Measurements from ENCODE around the gene ETV7. TPM values are rescaled to one million over a fixed set of nuclear protein-coding genes. Genes with fewer than 3 reads are reported as not detected.

The ETV7 gene
- total and polyA plus RNA-seq, 7 donors = 0.36 to 11.6 (median 2.9) TPM; not detected in 1

GRCh38 chr6:36323062-36323461 lies 64.4 kb downstream of the ETV7 start:
- TF ChIP-seq CTCF (IDR thresholded peaks at IDR 0.05) = no peak
- TF ChIP-seq POLR2A (IDR thresholded peaks at IDR 0.05) = no peak
- no peak for TF ChIP-seq POLR2AphosphoS5 (IDR thresholded peaks at IDR 0.05)
- TF ChIP-seq EP300 (IDR thresholded peaks at IDR 0.05) = no peak
- Histone ChIP-seq H3K9me3 (no peaks in the 10 kb centered on the region), H3K27me3 (no peaks in the 10 kb centered on the region), H3K4me3 (no peak overlapping the region), H3K4me1 (no peaks in the 10 kb centered on the region), H3K36me3 (no peaks in the 10 kb centered on the region), H3K27ac (no peak overlapping the region)
- no peak for DNase-seq
- intact Hi-C loops (cut with DNase I) = no loop called here
- 83 to 89% methylated on average over 8 of the region's 8 CpGs for WGBS, 2 donors

GRCh38 chr6:36322591-36322990 lies 64.9 kb downstream of the ETV7 start:
- TF ChIP-seq CTCF (IDR thresholded peaks at IDR 0.05) (no peak), POLR2AphosphoS5 (IDR thresholded peaks at IDR 0.05) (no peak), POLR2A (IDR thresholded peaks at IDR 0.05) (no peak), EP300 (IDR thresholded peaks at IDR 0.05) (no peak)
- Histone ChIP-seq H3K4me1 (no peaks in the 10 kb centered on the region), H3K9me3 (no peaks in the 10 kb centered on the region)

GRCh38 chr6:36320475-36320874 lies 67.0 kb downstream of the ETV7 start:
- intact Hi-C loops (cut with DNase I) = no loop called here
- Histone ChIP-seq H3K27me3 (no peaks in the 10 kb centered on the region), H3K27ac (no peak overlapping the region), H3K36me3 (no peaks in the 10 kb centered on the region), H3K4me1 (no peaks in the 10 kb centered on the region), H3K9me3 (no peaks in the 10 kb centered on the region), H3K4me3 (no peak overlapping the region)
- DNase-seq = no peak
- WGBS, 2 donors = 27 to 70% methylated on average over 11 of the region's 11 CpGs
- TF ChIP-seq EP300 (IDR thresholded peaks at IDR 0.05) (no peak), POLR2AphosphoS5 (IDR thresholded peaks at IDR 0.05) (no peak), POLR2A (IDR thresholded peaks at IDR 0.05) (no peak), CTCF (IDR thresholded peaks at IDR 0.05) (no peak)

More at GRCh38 chr6:36322591-36322990, 64.9 kb downstream of the ETV7 start:
- Histone ChIP-seq H3K4me3 (no peak overlapping the region), H3K36me3 (no peaks in the 10 kb centered on the region), H3K27ac (no peak overlapping the region), H3K27me3 (no peaks in the 10 kb centered on the region)
- no peak for DNase-seq
- WGBS, 2 donors = 93 to 95% methylated on average over 3 of the region's 3 CpGs
- intact Hi-C loops (cut with DNase I) = no loop called here

- no peak for TF ChIP-seq EP300 (IDR thresholded peaks at IDR 0.05)
- TF ChIP-seq CTCF (IDR thresholded peaks at IDR 0.05) = no peak
- TF ChIP-seq POLR2A (IDR thresholded peaks at IDR 0.05) = no peak
- no peak for TF ChIP-seq POLR2AphosphoS5 (IDR thresholded peaks at IDR 0.05)
- Histone ChIP-seq H3K27me3 (no peaks in the 10 kb centered on the region), H3K4me1 (no peaks in the 10 kb centered on the region), H3K27ac (no peak overlapping the region), H3K9me3 (no peaks in the 10 kb centered on the region), H3K4me3 (no peak overlapping the region), H3K36me3 (no peaks in the 10 kb centered on the region)
- no peak for DNase-seq
- intact Hi-C loops (cut with DNase I) = no loop called here
- WGBS, 2 donors = 27 to 73% methylated on average over 2 of the region's 2 CpGs
Measured at GRCh38 chr6:36319821-36320220, 67.6 kb downstream of the ETV7 start.

GRCh38 chr6:36319436-36319762 lies 68.1 kb downstream of the ETV7 start:
- Histone ChIP-seq H3K4me1 (no peaks in the 10 kb centered on the region), H3K4me3 (no peak overlapping the region), H3K36me3 (no peaks in the 10 kb centered on the region), H3K27ac (no peak overlapping the region), H3K9me3 (no peaks in the 10 kb centered on the region), H3K27me3 (no peaks in the 10 kb centered on the region)
- intact Hi-C loops (cut with DNase I) = no loop called here
- TF ChIP-seq POLR2A (IDR thresholded peaks at IDR 0.05) = no peak
- TF ChIP-seq EP300 (IDR thresholded peaks at IDR 0.05) = no peak
- no peak for TF ChIP-seq POLR2AphosphoS5 (IDR thresholded peaks at IDR 0.05)
- TF ChIP-seq CTCF (IDR thresholded peaks at IDR 0.05) = no peak
- no peak for DNase-seq
- 21 to 69% methylated on average over 9 of the region's 9 CpGs for WGBS, 2 donors

Data from sigmoid colon (tissue), 7 donors.